DND-41 (cell line): Measurements from ENCODE around the gene ANO8.

Experiments
- CTCF ChIP-seq: IDR thresholded peaks from 2 replicates; pipeline ENCODE4 v1.5.1; 2012; ENCODE audit warnings: borderline replicate concordance, low read length, moderate library complexity, mild to moderate bottlenecking; ENCODE audit not compliant: poor library complexity, severe bottlenecking; ENCODE audit errors: extremely low read depth
- EZH2 ChIP-seq: IDR thresholded peaks from 3 replicates; pipeline ENCODE4 v1.6.1; 2012; ENCODE audit warnings: borderline replicate concordance, low read depth, mild to moderate bottlenecking, moderate library complexity, low read length, inconsistent platforms; ENCODE audit not compliant: severe bottlenecking

- TF ChIP-seq CTCF (no peak), EZH2 (no peak)
Observed at GRCh38 chr19:17380426-17381138, 45.9 kb upstream of the ANO8 start.
